Neuronal stem cell (in vitro differentiated cells): ENCODE measurements around the gene GCAT.
A peak's percentile ranks its signal among the peaks of the same experiment; 100 is the strongest.

Source experiments
- DNase-seq: peaks from one replicate; pipeline ENCODE4 v3.0.0-alpha.2; 2013; ENCODE audit warnings: low spot score
- H2AFZ ChIP-seq: one replicate; pipeline ENCODE4 v1.6.1; 2013; ENCODE audit warnings: mild to moderate bottlenecking, low read length, inconsistent platforms
- H2AK5ac ChIP-seq: 2 replicates; pipeline ENCODE4 v1.6.1; 2013; ENCODE audit warnings: low read depth, mild to moderate bottlenecking, inconsistent platforms, low read length, moderate library complexity, mixed read lengths
- H2BK120ac ChIP-seq: 2 replicates; pipeline ENCODE4 v1.6.1; 2013; ENCODE audit warnings: low read depth, mild to moderate bottlenecking, inconsistent platforms, low read length, moderate library complexity, mixed read lengths
- H2BK12ac ChIP-seq: one replicate; pipeline ENCODE4 v1.6.1; 2013; ENCODE audit warnings: low read length, inconsistent platforms
- H2BK15ac ChIP-seq: 2 replicates; pipeline ENCODE4 v1.6.1; 2013; ENCODE audit warnings: mild to moderate bottlenecking, low read length, inconsistent platforms, mixed read lengths
- H2BK5ac ChIP-seq: one replicate; pipeline ENCODE4 v1.6.1; 2013; ENCODE audit warnings: inconsistent platforms, mild to moderate bottlenecking, low read length, moderate library complexity
- H3K14ac ChIP-seq: one replicate; pipeline ENCODE4 v1.6.1; 2013; ENCODE audit warnings: low read length, inconsistent platforms
- H3K18ac ChIP-seq: 2 replicates; pipeline ENCODE4 v1.6.1; 2013; ENCODE audit warnings: low read length, inconsistent platforms
- H3K23ac ChIP-seq: 2 replicates; pipeline ENCODE4 v1.6.1; 2013; ENCODE audit warnings: low read depth, mild to moderate bottlenecking, mixed read lengths, low read length, inconsistent platforms; ENCODE audit not compliant: poor library complexity
- H3K27ac ChIP-seq: replicated peaks from 3 replicates; pipeline ENCODE4 v1.5.1; 2013; ENCODE audit warnings: low read length, inconsistent platforms
- H3K27me3 ChIP-seq, 3 experiments: 2 replicates each; pipeline ENCODE4 v1.6.1; 2013; ENCODE audit warnings: low read length in 3 of 3, mild to moderate bottlenecking in 2 of 3, inconsistent platforms in 1 of 3, low read depth in 1 of 3, mixed read lengths in 1 of 3, moderate library complexity in 1 of 3; ENCODE audit not compliant: control insufficient read depth in 3 of 3, insufficient read depth in 3 of 3
- H3K36me3 ChIP-seq, 2 donors: replicated peaks in 1 of 2; 2 replicates each; pipeline ENCODE4 v1.6.1; 2013; ENCODE audit warnings: low read length in 2 of 2; ENCODE audit not compliant: control insufficient read depth in 2 of 2, insufficient read depth in 2 of 2
- H3K4ac ChIP-seq: 2 replicates; pipeline ENCODE4 v1.6.1; 2013; ENCODE audit warnings: inconsistent platforms, mild to moderate bottlenecking, low read length, moderate library complexity
- H3K4me1 ChIP-seq, 2 donors: 1 replicate in 1 of 2; 2 replicates in 1 of 2; pipeline ENCODE4 v1.6.1; 2013; ENCODE audit warnings: low read length in 2 of 2, low read depth in 1 of 2; ENCODE audit not compliant: control insufficient read depth in 2 of 2, insufficient read depth in 1 of 2
- H3K4me2 ChIP-seq: one replicate; pipeline ENCODE4 v1.6.1; 2013; ENCODE audit warnings: mild to moderate bottlenecking, low read length, inconsistent platforms; ENCODE audit not compliant: insufficient read depth, poor library complexity, severe bottlenecking
- H3K4me3 ChIP-seq, 2 donors: 2 replicates each; pipeline ENCODE4 v1.5.1; 2013; ENCODE audit warnings: low read length in 2 of 2, mild to moderate bottlenecking in 2 of 2, inconsistent platforms in 1 of 2, moderate library complexity in 1 of 2
- H3K79me1 ChIP-seq: one replicate; pipeline ENCODE4 v1.6.1; 2013; ENCODE audit warnings: low read depth, mild to moderate bottlenecking, inconsistent platforms, low read length, moderate library complexity
- H3K9ac ChIP-seq: one replicate; pipeline ENCODE4 v1.6.1; 2013; ENCODE audit warnings: mild to moderate bottlenecking, low read depth, low read length, inconsistent platforms; ENCODE audit not compliant: poor library complexity
- H3K9me3 ChIP-seq, 2 donors: replicated peaks in 1 of 2; 2 replicates each; pipeline versions ENCODE3 to v1.6.1; 2013; ENCODE audit warnings: low read length in 2 of 2, mild to moderate bottlenecking in 2 of 2, inconsistent platforms in 1 of 2, low read depth in 1 of 2, mixed read lengths in 1 of 2, moderate library complexity in 1 of 2; ENCODE audit not compliant: control insufficient read depth in 2 of 2, insufficient read depth in 1 of 2
- H4K8ac ChIP-seq: one replicate; pipeline ENCODE4 v1.6.1; 2013; ENCODE audit warnings: low read depth, mild to moderate bottlenecking, inconsistent platforms, low read length, moderate library complexity
- H4K91ac ChIP-seq: one replicate; pipeline ENCODE4 v1.6.1; 2013; ENCODE audit warnings: low read length, low read depth, mild to moderate bottlenecking, inconsistent platforms; ENCODE audit not compliant: poor library complexity
- WGBS, 2 donors: extraction: QIAGEN DNeasy Blood & Tissue Kit; methylation state at CpG; one replicate each; pipeline ENCODE4 v1.1.7; 2013; ENCODE audit warnings: missing lambda C conversion rate in 2 of 2, mixed read lengths in 1 of 2; ENCODE audit not compliant: insufficient read length in 2 of 2, insufficient replicate concordance in 1 of 2; ENCODE audit errors: extremely low coverage in 2 of 2; 5-methylcytosine and 5-hydroxymethylcytosine counted together

GCAT gene

DNA sequence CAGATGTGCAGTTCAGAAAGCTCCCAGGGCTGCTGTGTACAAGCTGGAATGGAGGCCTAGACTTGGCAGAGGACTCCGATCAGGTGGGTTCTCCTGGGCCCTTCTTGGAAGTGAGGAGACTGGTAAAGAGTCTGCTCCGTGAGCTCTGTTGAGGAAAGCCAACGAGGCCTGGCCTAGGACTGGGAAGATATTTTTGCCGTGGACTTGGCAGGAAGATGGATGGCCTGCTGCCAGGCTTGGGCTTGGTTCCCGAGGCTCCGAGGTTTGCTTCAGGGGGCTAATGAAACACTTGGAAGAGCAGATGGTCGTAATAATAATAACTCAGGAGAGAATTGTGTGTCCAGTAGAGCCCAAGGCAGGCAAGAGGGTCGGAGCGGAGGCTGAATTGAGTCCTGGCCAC is 19.3 kb downstream of the GCAT start:
- DNase-seq, result no peak
- Histone ChIP-seq H2AK5ac (no peak overlapping the region), H3K18ac (no peak overlapping the region), H3K27me3 (peaks cover 0 to 30% (median 16%) of the 10 kb centered on the region in 3 experiments), H4K8ac (no peak overlapping the region), H3K4me3 (no peak overlapping the region), H3K4me2 (no peak overlapping the region), H3K36me3 (peaks cover 20 to 38% of the 10 kb centered on the region in 2 donors), H2AFZ (no peak overlapping the region), H3K23ac (peak overlapping the region; percentile 16), H3K14ac (no peak overlapping the region), H3K9ac (no peak overlapping the region), H3K79me1 (no peaks in the 10 kb centered on the region), H3K27ac (no peak overlapping the region), H3K4me1 (peaks cover 9 to 12% of the 10 kb centered on the region in 2 donors), H3K9me3 (no peaks in the 10 kb centered on the region), H2BK15ac (no peak overlapping the region), H2BK12ac (no peak overlapping the region), H4K91ac (no peak overlapping the region), H2BK5ac (no peak overlapping the region), H3K4ac (no peak overlapping the region), H2BK120ac (no peak overlapping the region)
- WGBS, 2 donors, result no CpG with 5 or more reads among the region's 9 CpGs

DNA sequence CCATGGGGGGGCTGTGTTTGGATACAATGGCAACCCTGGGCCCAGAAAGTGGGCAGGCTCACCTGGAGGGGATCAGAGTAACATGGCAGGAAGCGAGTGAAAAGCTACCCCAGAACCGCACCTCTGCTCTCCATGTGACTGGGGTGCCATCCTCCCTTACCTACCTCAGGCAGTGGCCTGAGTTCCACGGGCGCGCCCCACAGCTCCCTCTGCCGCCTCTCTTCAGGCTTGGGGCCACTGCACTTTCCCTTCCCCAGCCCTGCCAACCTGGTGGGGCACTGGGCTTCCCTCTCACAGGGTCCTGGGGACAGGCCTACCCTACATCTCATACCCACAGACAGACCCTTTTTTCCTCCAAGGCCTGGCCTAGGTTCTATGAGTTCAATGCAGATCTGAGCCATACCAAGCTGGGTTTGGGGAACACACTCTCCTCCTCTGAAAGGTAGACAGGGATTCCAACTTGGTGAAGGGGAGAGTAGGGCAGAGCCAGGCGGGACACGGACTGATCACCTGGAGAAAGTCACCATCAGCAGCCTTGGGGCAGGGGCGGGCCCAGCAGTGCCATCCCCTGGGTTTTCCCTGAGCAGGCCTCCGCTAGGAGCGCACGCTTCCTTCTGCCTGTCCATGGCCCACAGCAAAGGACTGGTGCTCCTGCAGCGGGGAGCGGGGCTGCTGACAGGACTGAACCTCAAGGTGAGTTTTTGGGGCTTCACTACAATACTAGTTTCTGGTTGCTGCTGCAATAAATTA is 22.5 kb downstream of the GCAT start:
- no peak overlapping the region for H2AFZ ChIP-seq
- no peak overlapping the region for H4K91ac ChIP-seq
- H2BK5ac ChIP-seq, result no peak overlapping the region
- no peak overlapping the region for H3K4me3 ChIP-seq
- H3K4me1 ChIP-seq, result no peaks in the 10 kb centered on the region
- H3K18ac ChIP-seq, result no peak overlapping the region
- H2AK5ac ChIP-seq, result no peak overlapping the region
- no peak overlapping the region for H3K4ac ChIP-seq
- H4K8ac ChIP-seq, result no peak overlapping the region
- no peaks in the 10 kb centered on the region for H3K9me3 ChIP-seq
- peaks cover 38 to 69% of the 10 kb centered on the region in 2 donors for H3K36me3 ChIP-seq
- no peak overlapping the region for H3K4me2 ChIP-seq
- H3K27ac ChIP-seq, result no peak overlapping the region
- no peak overlapping the region for H2BK15ac ChIP-seq
- H3K79me1 ChIP-seq, result no peaks in the 10 kb centered on the region
- no peak overlapping the region for H3K9ac ChIP-seq
- H3K23ac ChIP-seq, result no peak overlapping the region
- WGBS, 2 donors, result no CpG with 5 or more reads among the region's 14 CpGs
- H3K14ac ChIP-seq, result no peak overlapping the region
- no peak for DNase-seq
- H3K27me3 ChIP-seq, result peaks cover 0 to 6% (median 2%) of the 10 kb centered on the region in 3 experiments
- H2BK120ac ChIP-seq, result no peak overlapping the region
- H2BK12ac ChIP-seq, result no peak overlapping the region

DNA sequence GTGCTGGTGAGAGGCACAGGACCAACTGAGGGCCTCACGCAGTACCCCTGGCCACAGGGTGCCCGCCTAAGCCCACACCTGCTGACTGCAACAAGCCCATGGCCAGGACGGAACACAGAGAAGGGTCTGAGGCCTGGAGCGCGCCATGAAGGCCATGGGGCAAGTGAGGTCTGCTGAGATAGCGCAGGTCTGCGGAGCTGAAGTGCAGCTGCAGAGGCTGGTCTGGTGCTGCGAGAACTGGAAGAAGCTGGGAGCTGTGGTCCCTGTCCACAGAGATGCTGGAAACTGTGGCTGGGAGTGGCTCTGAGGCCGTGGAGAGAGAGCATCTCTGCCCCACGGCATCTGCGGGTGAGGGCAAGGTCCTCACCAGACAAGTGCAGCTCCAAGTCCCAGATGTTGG is 23.7 kb downstream of the GCAT start:
- no peak overlapping the region for H3K4ac ChIP-seq
- H3K27me3 ChIP-seq, result no peaks in the 10 kb centered on the region
- H2BK12ac ChIP-seq, result no peak overlapping the region
- no peaks in the 10 kb centered on the region for H3K9me3 ChIP-seq
- H3K79me1 ChIP-seq, result no peaks in the 10 kb centered on the region
- DNase-seq, result no peak
- no peak overlapping the region for H4K8ac ChIP-seq
- no peak overlapping the region for H4K91ac ChIP-seq
- H3K4me3 ChIP-seq, result no peak overlapping the region
- no peak overlapping the region for H3K9ac ChIP-seq
- H2BK5ac ChIP-seq, result no peak overlapping the region
- H3K18ac ChIP-seq, result no peak overlapping the region
- no peak overlapping the region for H2AK5ac ChIP-seq
- no peak overlapping the region for H2BK120ac ChIP-seq
- peaks cover 38 to 75% of the 10 kb centered on the region in 2 donors for H3K36me3 ChIP-seq
- H3K23ac ChIP-seq, result no peak overlapping the region
- no peak overlapping the region for H2AFZ ChIP-seq
- H3K14ac ChIP-seq, result no peak overlapping the region
- no CpG with 5 or more reads among the region's 11 CpGs for WGBS, 2 donors
- H3K27ac ChIP-seq, result no peak overlapping the region
- no peak overlapping the region for H2BK15ac ChIP-seq
- H3K4me1 ChIP-seq, result no peaks in the 10 kb centered on the region
- no peak overlapping the region for H3K4me2 ChIP-seq

DNA sequence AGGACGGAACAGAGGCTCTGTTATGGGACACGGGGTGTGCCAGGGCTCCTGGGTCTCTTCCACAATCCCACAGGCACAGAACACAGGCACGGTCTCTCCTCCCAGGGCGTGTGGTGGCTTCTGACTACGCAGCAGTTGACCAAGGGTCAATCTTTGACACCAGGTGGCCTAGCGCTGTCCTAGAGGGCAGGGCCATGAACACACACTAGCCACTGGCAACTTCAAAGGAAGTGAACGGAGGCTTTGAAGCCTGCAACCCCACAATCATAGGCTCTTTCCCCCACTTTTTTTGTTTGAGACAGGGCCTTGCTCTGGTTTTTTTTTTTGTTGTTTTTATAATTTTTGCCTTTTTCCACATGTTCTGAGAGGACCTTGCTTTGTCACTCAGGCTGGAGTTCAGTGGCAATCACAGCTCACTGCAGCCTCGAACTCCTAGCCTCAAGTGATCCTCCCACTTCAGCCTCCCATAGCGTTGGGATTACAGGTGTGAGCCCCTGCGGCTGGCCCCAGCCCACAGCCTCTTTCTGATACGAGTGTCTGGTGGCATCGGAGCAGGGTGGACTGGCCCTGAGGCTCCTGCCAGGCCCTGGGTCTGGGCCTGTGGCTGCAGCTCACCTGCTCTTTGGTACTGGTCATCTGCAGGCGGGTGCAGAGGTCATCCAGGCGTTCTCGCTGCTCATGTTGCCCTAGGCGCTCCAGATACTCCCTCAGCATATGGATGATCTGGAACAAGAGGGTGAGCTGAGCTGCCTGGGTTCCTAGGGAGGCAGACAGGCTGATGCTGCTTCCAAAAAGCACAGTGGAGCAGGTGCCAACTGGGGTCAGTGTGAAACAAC is 24.5 kb downstream of the GCAT start:
- H3K27ac ChIP-seq, result no peak overlapping the region
- H3K18ac ChIP-seq, result no peak overlapping the region
- no peak overlapping the region for H3K23ac ChIP-seq
- H4K91ac ChIP-seq, result no peak overlapping the region
- no peak overlapping the region for H3K9ac ChIP-seq
- no peak overlapping the region for H3K4me2 ChIP-seq
- no peaks in the 10 kb centered on the region for H3K79me1 ChIP-seq
- H2BK5ac ChIP-seq, result no peak overlapping the region
- no peaks in the 10 kb centered on the region for H3K4me1 ChIP-seq
- H2BK12ac ChIP-seq, result no peak overlapping the region
- H4K8ac ChIP-seq, result no peak overlapping the region
- H2AFZ ChIP-seq, result no peak overlapping the region
- H3K4me3 ChIP-seq, result no peak overlapping the region
- no peak overlapping the region for H2BK15ac ChIP-seq
- no peak for DNase-seq
- peaks cover 38 to 83% of the 10 kb centered on the region in 2 donors for H3K36me3 ChIP-seq
- H2AK5ac ChIP-seq, result no peak overlapping the region
- no peak overlapping the region for H3K4ac ChIP-seq
- H3K9me3 ChIP-seq, result no peaks in the 10 kb centered on the region
- no peak overlapping the region for H2BK120ac ChIP-seq
- H3K14ac ChIP-seq, result no peak overlapping the region
- H3K27me3 ChIP-seq, result no peaks in the 10 kb centered on the region
- no CpG with 5 or more reads among the region's 16 CpGs for WGBS, 2 donors
